Measurements from ENCODE around the gene PKDCC.

DNA sequence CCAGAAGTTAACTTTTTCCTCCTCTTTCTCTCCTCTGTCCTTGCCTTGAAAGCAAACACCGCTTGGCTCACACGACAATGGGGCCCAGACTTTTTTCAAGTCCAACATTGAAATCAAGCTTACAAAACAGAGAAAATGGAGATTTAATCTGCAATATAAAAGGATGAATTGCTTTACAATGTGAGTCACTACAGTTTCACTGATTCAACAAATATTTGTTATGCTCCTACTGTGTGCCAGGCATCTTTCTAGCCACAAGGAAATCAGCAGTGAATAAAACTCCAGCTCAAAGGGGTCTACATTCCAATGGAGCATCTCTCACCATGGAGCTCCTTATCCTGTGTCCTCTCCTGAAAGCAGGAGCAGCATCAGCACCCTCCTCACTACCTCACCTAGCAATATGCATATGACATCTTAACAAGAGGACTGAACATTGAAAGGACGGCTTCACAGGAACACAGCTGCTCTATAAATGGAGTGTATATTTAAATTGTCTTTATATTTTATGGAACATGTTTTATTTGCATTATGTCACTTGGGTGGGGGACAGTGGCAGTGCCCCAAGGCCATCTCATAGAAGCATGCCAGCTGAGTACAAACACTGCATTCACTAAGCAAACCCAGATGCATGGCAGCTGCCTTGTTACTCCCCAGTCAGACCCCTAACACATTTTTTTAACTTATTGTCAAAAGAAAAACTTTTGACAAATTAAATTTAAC is 39.5 kb downstream of the PKDCC start:
- no peak for TF ChIP-seq EZH2 (IDR thresholded peaks at IDR 0.05; ENCODE audit: insufficient read depth, poor library complexity, severe bottlenecking)
- no peak for TF ChIP-seq EZH2phosphoT487 (IDR thresholded peaks at IDR 0.05; ENCODE audit: insufficient read depth, low read depth)
